HepG2 (cell line): ENCODE data around the gene CBLN4. TPM values are rescaled to one million over a fixed set of nuclear protein-coding genes. Genes with fewer than 3 reads are reported as not detected.

Experiments
- ATAC-seq: fragments of 200-7000 bp; cut with Tn5 transposase; 3 replicates; pipeline ENCODE4 v1.9.1; 2020; ENCODE audit warnings: mild to moderate bottlenecking, moderate library complexity
- BruUV-seq: library from RNA; stranded (reverse); fragments of 400-500 nt; replicated peaks from 2 replicates; lab custom pipeline; 2021; lab: Mats Ljungman, UMichigan
- CTCF ChIA-PET: fragments of 300-600 bp; formaldehyde crosslinking; extraction: SDS; loops from one replicate; lab custom pipeline; 2021; ENCODE audit warnings: low total read pairs, inconsistent platforms, low intra/inter-chr PET ratio; lab: Yijun Ruan, JAX
- POLR2A ChIA-PET: fragments of 350-600 bp; sonication (Branson Sonifier 250); formaldehyde crosslinking; loops from one replicate; lab custom pipeline; 2020; ENCODE audit warnings: antibody characterized with exemption, inconsistent platforms; lab: Yijun Ruan, JAX
- DNase-seq: peaks from one replicate; pipeline ENCODE4 v3.0.0-alpha.2; 2015; ENCODE audit warnings: low spot score
- FAIRE-seq: peaks from 3 replicates; lab custom pipeline; 2011; peaks lifted over from hg19 to GRCh38; lab: Jason Lieb, UNC
- H2AFZ ChIP-seq: one replicate; pipeline ENCODE4 v1.6.1; 2011; ENCODE audit warnings: low read length, inconsistent platforms
- H3K27ac ChIP-seq: fragments of 300-600 bp; 3 replicates; pipeline ENCODE4 v1.8.0; 2011; ENCODE audit warnings: mixed run types, mild to moderate bottlenecking, mixed read lengths, low read length, inconsistent platforms; ENCODE audit not compliant: insufficient read depth; ENCODE audit errors: extremely low read length
- H3K27me3 ChIP-seq, 2 experiments: fragments of 200-600 bp in 1 of 2; 2 replicates in 1 of 2; 3 replicates in 1 of 2; pipeline versions ENCODE4 v1.6.0 to v1.8.0; 2011; ENCODE audit warnings: low read length in 2 of 2, mild to moderate bottlenecking in 2 of 2, moderate library complexity in 2 of 2, inconsistent platforms in 1 of 2; ENCODE audit not compliant: insufficient read depth in 2 of 2, control insufficient read depth in 1 of 2
- H3K36me3 ChIP-seq, 2 experiments: fragments of 200-600 bp in 1 of 2; replicated peaks in 1 of 2; 2 replicates in 1 of 2; 3 replicates in 1 of 2; pipeline versions ENCODE4 v1.5.1 to v1.8.0; 2011; ENCODE audit warnings: low read length in 2 of 2, inconsistent platforms in 1 of 2; ENCODE audit not compliant: insufficient read depth in 2 of 2, control insufficient read depth in 1 of 2
- H3K4me1 ChIP-seq: 2 replicates; pipeline ENCODE4 v1.5.1; 2012; ENCODE audit warnings: low read length, inconsistent platforms; ENCODE audit not compliant: insufficient read depth
- H3K4me2 ChIP-seq: 2 replicates; pipeline ENCODE4 v1.6.0; 2011; ENCODE audit warnings: low read depth, low read length, inconsistent platforms
- H3K4me3 ChIP-seq, 3 experiments: fragments of 200-600 bp in 1 of 3; sonication (generic), shearing (Covaris generic) in 1 of 3; replicated peaks in 1 of 3; 2 replicates each; pipeline ENCODE4 v1.5.1; 2011 to 2016; ENCODE audit warnings: low read length in 3 of 3, inconsistent platforms in 2 of 3, low read depth in 2 of 3, mild to moderate bottlenecking in 2 of 3, control low read depth in 1 of 3, mixed read lengths in 1 of 3; ENCODE audit not compliant: insufficient read depth in 1 of 3
- H3K79me2 ChIP-seq: one replicate; pipeline ENCODE4 v1.6.1; 2011; ENCODE audit warnings: low read length, inconsistent platforms; ENCODE audit not compliant: insufficient read depth
- H3K9ac ChIP-seq: 2 replicates; pipeline ENCODE4 v1.6.0; 2011; ENCODE audit warnings: mild to moderate bottlenecking, low read depth, low read length, inconsistent platforms; ENCODE audit not compliant: insufficient read depth
- H3K9me3 ChIP-seq: 2 replicates; pipeline ENCODE4 v1.5.1; 2012; ENCODE audit warnings: mild to moderate bottlenecking, low read length
- H4K20me1 ChIP-seq: 2 replicates; pipeline ENCODE4 v1.6.0; 2011; ENCODE audit warnings: inconsistent platforms, mild to moderate bottlenecking, low read length, moderate library complexity; ENCODE audit not compliant: insufficient read depth
- CEBPB ChIP-seq: IDR thresholded peaks from 2 replicates; pipeline ENCODE4 v1.6.1; 2011; ENCODE audit warnings: low read depth, low read length, improper control_type of control experiment, borderline replicate concordance
- GTF3A ChIP-seq: sonication (generic); formaldehyde crosslinking; conservative IDR thresholded peaks from 2 replicates; pipeline ENCODE4 v1.4.0; 2020; ENCODE audit warnings: mild to moderate bottlenecking, missing genetic modification reagents
- HNF4G ChIP-seq, 2 experiments: sonication (generic) in 1 of 2; formaldehyde crosslinking in 1 of 2; IDR thresholded peaks; 2 replicates each; pipeline versions ENCODE4 v1.4.0 to v1.6.1; 2011 to 2020; ENCODE audit warnings: borderline replicate concordance in 2 of 2, low read depth in 2 of 2, mild to moderate bottlenecking in 2 of 2, low read length in 1 of 2, missing genetic modification reagents in 1 of 2, moderate library complexity in 1 of 2
- HOXA7 ChIP-seq: sonication (generic); formaldehyde crosslinking; IDR thresholded peaks from 2 replicates; pipeline ENCODE4 v1.8.1; 2022; ENCODE audit warnings: mild to moderate bottlenecking, missing genetic modification reagents, moderate library complexity
- MLXIP ChIP-seq: sonication (generic); formaldehyde crosslinking; IDR thresholded peaks from 2 replicates; pipeline ENCODE4 v1.9.0; 2021; ENCODE audit warnings: missing genetic modification reagents, borderline replicate concordance
- PAXIP1 ChIP-seq: sonication (generic); formaldehyde crosslinking; conservative IDR thresholded peaks from 2 replicates; pipeline ENCODE4 v1.4.0; 2020; ENCODE audit warnings: mild to moderate bottlenecking, missing genetic modification reagents, moderate library complexity
- TP53 ChIP-seq: sonication (generic); formaldehyde crosslinking; conservative IDR thresholded peaks from 2 replicates; pipeline ENCODE4 v1.4.0; 2020; ENCODE audit warnings: missing genetic modification reagents
- YEATS2 ChIP-seq: sonication (generic); formaldehyde crosslinking; IDR thresholded peaks from 2 replicates; pipeline ENCODE4 v1.4.0; 2020; ENCODE audit warnings: missing genetic modification reagents, borderline replicate concordance
- ZFP1 ChIP-seq: IDR thresholded peaks from 2 replicates; pipeline ENCODE4 v1.6.1; 2016
- ZNF878 ChIP-seq: sonication (generic); formaldehyde crosslinking; IDR thresholded peaks from 2 replicates; pipeline ENCODE4 v1.8.1; 2023; ENCODE audit warnings: mild to moderate bottlenecking, missing genetic modification reagents, moderate library complexity
- WGBS: methylation state at CpG from one replicate; pipeline ENCODE4 v1.1.6; 2017; ENCODE audit warnings: low lambda C conversion rate; 5-methylcytosine and 5-hydroxymethylcytosine counted together
- in situ Hi-C: cut with HindIII; loops from 2 replicates; pipeline ENCODE4 v1.10.0; 2017; ENCODE audit warnings: low pct_unique_long_range_greater_than_20kb; ENCODE audit not compliant: extremely low pct_ligation_motif_present
- intact Hi-C: fragments of 100-400 bp; cut with micrococcal nuclease; formaldehyde crosslinking; loops from one replicate; pipeline ENCODE4 v1.10.0; 2022; ENCODE audit not compliant: unreplicated experiment
- polyA plus RNA-seq, 8 experiments: library from polyadenylated mRNA; depleted of rRNA in 3 of 8; stranded (reverse) in 7 of 8; unstranded in 1 of 8; fragments of >200 nt; fragmentation: Illumina TruSeq in 4 of 8; extraction: Trizol in 4 of 8; gene quantifications; 2 replicates each; pipeline versions ENCODE4 v1.2.1 to v1.2.3, GENCODE V29; 2011 to 2016; ENCODE audit warnings: low read depth in 4 of 8, missing spikeins in 1 of 8, mixed read lengths in 1 of 8; ENCODE audit not compliant: insufficient read depth in 1 of 8
- total RNA-seq, 5 experiments: library from RNA; depleted of rRNA; stranded (reverse); fragments of >200 nt; fragmentation: Illumina TruSeq; extraction: Trizol; gene quantifications; 2 replicates each; pipeline ENCODE4 v1.2.3, GENCODE V29; 2016; ENCODE audit warnings: low read depth in 1 of 5

CBLN4 gene
- total and polyA plus RNA-seq, 2 of the 13 experiments (the other 11 are each of a cell fraction or from before 2014, with no cell fraction given): not detected

GRCh38 chr20:56014998-56015397, 9.7 kb upstream of the CBLN4 start:
- H3K4me3 ChIP-seq: no peak overlapping the region
- peaks cover 99% of the 10 kb centered on the region for H3K9me3 ChIP-seq
- TF ChIP-seq GTF3A (CRISPR knock-in tag) (no peak), ZFP1 (no peak), HNF4G (IDR thresholded peaks at IDR 0.05; ENCODE audit: borderline replicate concordance, low read depth, low read length) (no peak), HNF4G (CRISPR knock-in tag; IDR thresholded peaks at IDR 0.05; ENCODE audit: borderline replicate concordance, low read depth) (no peak)
- TF ChIP-seq, all 625 proteins: peak for 0
- no peak overlapping the region for H3K4me2 ChIP-seq
- no peak overlapping the region for H3K9ac ChIP-seq
- H3K79me2 ChIP-seq: no peaks in the 10 kb centered on the region
- FAIRE-seq (no peak), ATAC-seq (no peak), DNase-seq (no peak)
- whole genome bisulfite sequencing: 5% methylated on average over 5 of the region's 5 CpGs
- no TSS peak for BruUV-seq
- H3K27me3 ChIP-seq: no peaks in the 10 kb centered on the region
- in situ Hi-C loops: no loop called here
- intact Hi-C loops: no loop called here
- POLR2A ChIA-PET: no interaction called here
- no peak overlapping the region for H3K27ac ChIP-seq
- H3K36me3 ChIP-seq: no peaks in the 10 kb centered on the region
- no peaks in the 10 kb centered on the region for H4K20me1 ChIP-seq
- H2AFZ ChIP-seq: no peak overlapping the region
- H3K4me1 ChIP-seq: no peaks in the 10 kb centered on the region
- CTCF ChIA-PET: no interaction called here

GRCh38 chr20:56014151-56014550, 8.8 kb upstream of the CBLN4 start:
- TF ChIP-seq ZNF878 (no peak), TP53 (CRISPR knock-in tag) (no peak), CEBPB (no peak), HOXA7 (no peak), MLXIP (no peak), PAXIP1 (CRISPR knock-in tag) (no peak), YEATS2 (CRISPR knock-in tag) (no peak)
- no peak for ATAC-seq
- H3K27me3 ChIP-seq: no peaks in the 10 kb centered on the region
- H3K36me3 ChIP-seq: no peaks in the 10 kb centered on the region
- BruUV-seq: no TSS peak
- H3K27ac ChIP-seq: no peak overlapping the region
- H3K4me3 ChIP-seq: no peak overlapping the region
- no peaks in the 10 kb centered on the region for H3K79me2 ChIP-seq
- in situ Hi-C loops: no loop called here
- ChIA-PET CTCF (no interaction called here), POLR2A (no interaction called here)
- H3K4me2 ChIP-seq: no peak overlapping the region
- peaks cover 99% of the 10 kb centered on the region for H3K9me3 ChIP-seq
- intact Hi-C loops: no loop called here
- 6% methylated on average over 2 of the region's 2 CpGs for WGBS
- no peaks in the 10 kb centered on the region for H3K4me1 ChIP-seq
- H3K9ac ChIP-seq: no peak overlapping the region
- H4K20me1 ChIP-seq: no peaks in the 10 kb centered on the region
- no peak for FAIRE-seq
- DNase-seq: no peak
- no peak overlapping the region for H2AFZ ChIP-seq
